ENCODE results near the gene SLC36A1.

Gene SLC36A1

DNA sequence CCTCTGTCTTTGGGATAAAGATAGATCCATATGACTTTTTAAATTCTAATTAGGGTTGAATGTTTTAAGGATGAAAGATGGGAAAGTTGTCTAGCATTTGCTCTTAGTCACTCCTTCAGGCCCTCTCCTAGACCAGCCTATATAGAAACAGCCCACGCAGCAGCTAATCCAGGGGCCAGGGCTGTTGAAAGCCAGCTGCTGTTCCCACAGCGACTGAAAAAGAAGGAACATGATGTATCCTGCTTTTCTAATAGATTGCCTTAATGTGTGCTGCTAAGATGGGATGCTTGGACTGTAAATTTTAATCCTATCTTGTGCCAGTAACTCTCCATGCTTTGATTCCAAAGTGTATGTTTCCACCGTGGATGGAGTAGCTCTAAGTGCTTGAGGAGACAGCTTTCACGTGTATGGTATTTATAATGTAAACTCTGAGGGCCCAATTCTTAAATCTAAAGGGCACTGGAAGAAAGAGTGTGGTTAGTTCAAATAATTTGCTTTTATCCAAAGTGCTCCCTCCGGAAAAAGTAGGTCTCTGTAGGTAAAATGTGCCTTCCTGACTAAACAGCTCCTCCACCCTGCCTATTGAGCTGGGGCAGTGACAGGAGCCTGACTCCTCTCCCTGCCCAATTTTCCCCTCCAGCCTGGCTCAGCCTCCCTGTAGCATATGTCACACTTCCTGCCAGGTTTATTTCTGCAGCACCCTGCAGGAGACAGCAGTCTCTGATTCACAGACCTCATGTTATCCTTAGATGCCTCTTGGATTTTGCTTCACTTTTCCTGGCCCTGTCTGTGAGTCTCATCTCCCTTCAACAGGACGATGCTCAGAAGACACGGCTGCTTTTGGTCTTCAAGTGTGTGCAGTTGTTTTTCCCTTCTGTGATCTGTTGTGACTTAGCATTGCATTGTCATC is 33.2 kb downstream of the SLC36A1 start:
- H3K4me1 ChIP-seq (ENCODE audit: control insufficient read depth in 2 of 2, insufficient read depth in 2 of 2, low read length in 2 of 2), result no peaks in the 10 kb centered on the region
- H3K9ac ChIP-seq (ENCODE audit: low read depth in 1 of 2, low read length in 2 of 2), result no peak overlapping the region
- H3K9me3 ChIP-seq (ENCODE audit: control insufficient read depth in 2 of 2, low read length in 2 of 2), result no peaks in the 10 kb centered on the region
- H3K36me3 ChIP-seq (ENCODE audit: control insufficient read depth in 2 of 2, insufficient read depth in 2 of 2, low read length in 2 of 2), result peaks cover 55 to 60% of the 10 kb centered on the region in 2 donors
- H3K27me3 ChIP-seq (ENCODE audit: control insufficient read depth in 2 of 2, insufficient read depth in 2 of 2, low read length in 2 of 2), result no peaks in the 10 kb centered on the region
- no peak overlapping the region for H3K27ac ChIP-seq (ENCODE audit: low read depth in 2 of 2, low read length in 2 of 2)
- H3K4me3 ChIP-seq (ENCODE audit: low read length in 2 of 2), result no peak overlapping the region

DNA sequence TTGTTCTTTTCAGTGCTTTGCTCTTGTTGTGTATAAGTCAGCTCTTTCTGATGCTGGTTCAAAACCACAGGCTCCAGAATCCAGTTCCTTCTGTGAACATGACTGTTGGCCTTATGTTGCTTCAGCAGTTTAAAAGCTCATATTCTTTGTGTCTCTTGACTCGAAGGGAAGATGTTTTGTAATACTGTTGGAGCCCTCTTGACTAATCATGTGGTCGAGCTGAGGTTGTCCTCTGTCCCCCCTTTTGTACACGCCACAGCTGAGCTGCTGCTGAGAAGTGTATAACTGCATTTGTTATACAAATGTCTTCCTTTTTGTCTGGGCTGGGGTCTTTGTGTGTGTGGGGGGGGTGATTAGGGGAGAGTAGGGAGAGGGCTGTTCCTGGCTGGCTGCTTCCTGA is 35.8 kb downstream of the SLC36A1 start:
- Histone ChIP-seq H3K9ac (ENCODE audit: low read depth in 1 of 2, low read length in 2 of 2) (no peak overlapping the region), H3K27ac (ENCODE audit: low read depth in 2 of 2, low read length in 2 of 2) (peak overlapping the region in 1 of 2 donors; percentile 19), H3K9me3 (ENCODE audit: control insufficient read depth in 2 of 2, low read length in 2 of 2) (no peaks in the 10 kb centered on the region), H3K36me3 (ENCODE audit: control insufficient read depth in 2 of 2, insufficient read depth in 2 of 2, low read length in 2 of 2) (peaks cover 53 to 55% of the 10 kb centered on the region in 2 donors), H3K27me3 (ENCODE audit: control insufficient read depth in 2 of 2, insufficient read depth in 2 of 2, low read length in 2 of 2) (no peaks in the 10 kb centered on the region), H3K4me3 (ENCODE audit: low read length in 2 of 2) (no peak overlapping the region), H3K4me1 (ENCODE audit: control insufficient read depth in 2 of 2, insufficient read depth in 2 of 2, low read length in 2 of 2) (no peaks in the 10 kb centered on the region)

DNA sequence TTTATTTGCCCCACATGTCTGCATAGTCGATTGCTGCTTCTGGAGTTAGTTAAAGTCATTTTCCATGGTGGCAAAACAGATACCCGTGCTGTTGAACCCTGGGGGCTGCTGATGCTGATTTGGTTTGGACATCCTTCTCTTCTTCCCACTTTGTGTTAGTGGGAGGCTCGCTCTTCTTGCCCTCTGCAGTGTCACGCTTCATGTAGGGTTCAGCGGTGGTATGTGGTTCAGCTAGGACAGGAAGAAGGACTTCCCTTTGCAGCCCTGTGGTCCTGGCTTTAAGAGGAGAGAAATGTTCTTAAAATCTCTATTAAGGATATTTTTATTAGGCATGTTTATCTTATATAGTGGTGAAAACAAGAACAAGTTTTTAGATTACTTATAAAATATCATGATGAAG is 36.2 kb downstream of the SLC36A1 start:
- no peaks in the 10 kb centered on the region for H3K27me3 ChIP-seq (ENCODE audit: control insufficient read depth in 2 of 2, insufficient read depth in 2 of 2, low read length in 2 of 2)
- peak overlapping the region in 1 of 2 donors; percentile 19 for H3K27ac ChIP-seq (ENCODE audit: low read depth in 2 of 2, low read length in 2 of 2)
- H3K9ac ChIP-seq (ENCODE audit: low read depth in 1 of 2, low read length in 2 of 2), result no peak overlapping the region
- no peaks in the 10 kb centered on the region for H3K9me3 ChIP-seq (ENCODE audit: control insufficient read depth in 2 of 2, low read length in 2 of 2)
- H3K4me1 ChIP-seq (ENCODE audit: control insufficient read depth in 2 of 2, insufficient read depth in 2 of 2, low read length in 2 of 2), result no peaks in the 10 kb centered on the region
- peaks cover 54 to 56% of the 10 kb centered on the region in 2 donors for H3K36me3 ChIP-seq (ENCODE audit: control insufficient read depth in 2 of 2, insufficient read depth in 2 of 2, low read length in 2 of 2)
- H3K4me3 ChIP-seq (ENCODE audit: low read length in 2 of 2), result no peak overlapping the region

DNA sequence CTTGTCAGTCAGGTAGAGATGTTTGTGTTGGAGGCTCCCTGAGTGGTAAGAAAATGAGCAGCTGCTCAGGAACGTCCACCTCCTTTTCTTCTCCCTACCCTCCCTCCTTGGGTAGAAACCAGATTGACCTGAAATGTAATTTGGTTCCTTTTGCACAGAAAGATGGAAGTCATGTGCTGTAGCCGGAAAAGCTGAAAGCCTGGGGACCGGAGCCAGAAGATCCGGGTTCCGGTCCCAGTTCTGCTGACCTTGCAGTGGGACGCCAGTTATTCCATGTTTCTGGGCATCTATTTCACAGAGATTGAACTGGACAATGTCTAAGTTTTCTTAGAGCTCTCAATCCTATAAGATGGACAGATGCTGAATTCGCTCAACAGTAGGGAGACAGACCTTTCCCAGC is 40.1 kb downstream of the SLC36A1 start:
- Histone ChIP-seq H3K27me3 (ENCODE audit: control insufficient read depth in 2 of 2, insufficient read depth in 2 of 2, low read length in 2 of 2) (no peaks in the 10 kb centered on the region), H3K36me3 (ENCODE audit: control insufficient read depth in 2 of 2, insufficient read depth in 2 of 2, low read length in 2 of 2) (peaks cover 47 to 54% of the 10 kb centered on the region in 2 donors), H3K9me3 (ENCODE audit: control insufficient read depth in 2 of 2, low read length in 2 of 2) (no peaks in the 10 kb centered on the region), H3K27ac (ENCODE audit: low read depth in 2 of 2, low read length in 2 of 2) (no peak overlapping the region), H3K9ac (ENCODE audit: low read depth in 1 of 2, low read length in 2 of 2) (no peak overlapping the region), H3K4me1 (ENCODE audit: control insufficient read depth in 2 of 2, insufficient read depth in 2 of 2, low read length in 2 of 2) (no peaks in the 10 kb centered on the region), H3K4me3 (ENCODE audit: low read length in 2 of 2) (no peak overlapping the region)

DNA sequence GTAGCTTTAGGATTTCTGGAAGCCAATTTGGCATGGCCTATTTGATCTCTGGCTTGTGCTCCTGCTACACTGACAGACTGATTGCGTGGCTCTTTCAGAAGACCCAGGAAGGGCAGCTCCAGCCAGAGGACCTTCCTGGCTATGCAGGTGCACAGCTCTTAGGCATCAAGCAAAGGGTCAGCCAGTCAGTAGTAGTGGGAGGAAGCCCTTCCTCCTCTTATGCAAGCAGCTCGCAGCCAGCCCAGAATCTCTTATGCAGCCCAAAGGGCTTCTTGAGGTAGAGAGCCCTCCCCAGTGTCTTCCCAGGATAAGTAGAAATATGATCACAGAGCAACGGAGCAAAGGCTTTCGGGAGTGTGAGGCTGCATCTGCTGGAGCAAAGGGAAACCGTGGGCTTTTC is 43.2 kb downstream of the SLC36A1 start:
- Histone ChIP-seq H3K4me1 (ENCODE audit: control insufficient read depth in 2 of 2, insufficient read depth in 2 of 2, low read length in 2 of 2) (no peaks in the 10 kb centered on the region), H3K4me3 (ENCODE audit: low read length in 2 of 2) (no peak overlapping the region), H3K27ac (ENCODE audit: low read depth in 2 of 2, low read length in 2 of 2) (no peak overlapping the region), H3K36me3 (ENCODE audit: control insufficient read depth in 2 of 2, insufficient read depth in 2 of 2, low read length in 2 of 2) (peaks cover 34 to 44% of the 10 kb centered on the region in 2 donors), H3K9me3 (ENCODE audit: control insufficient read depth in 2 of 2, low read length in 2 of 2) (no peaks in the 10 kb centered on the region), H3K27me3 (ENCODE audit: control insufficient read depth in 2 of 2, insufficient read depth in 2 of 2, low read length in 2 of 2) (no peaks in the 10 kb centered on the region), H3K9ac (ENCODE audit: low read depth in 1 of 2, low read length in 2 of 2) (no peak overlapping the region)

DNA sequence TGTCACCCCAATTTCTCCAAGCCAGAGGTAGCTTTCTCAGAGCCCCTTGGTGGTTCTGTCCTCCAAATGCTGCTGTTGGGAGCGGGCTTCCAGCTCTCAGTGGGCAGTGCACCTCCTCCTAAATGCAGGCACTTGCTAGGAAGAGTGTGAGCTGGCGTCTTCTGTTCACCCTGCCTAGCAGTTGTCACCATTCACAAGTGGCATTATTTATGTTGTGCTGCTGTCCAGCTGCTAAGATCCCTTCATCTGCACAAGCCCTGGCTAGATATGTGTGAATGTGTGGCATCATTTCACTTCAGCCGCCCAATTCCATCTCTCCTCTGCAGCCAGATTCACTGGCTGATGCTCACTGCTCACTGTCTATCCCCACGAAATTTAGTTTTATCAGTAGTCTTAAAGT is 43.7 kb downstream of the SLC36A1 start:
- H3K4me1 ChIP-seq (ENCODE audit: control insufficient read depth in 2 of 2, insufficient read depth in 2 of 2, low read length in 2 of 2), result no peaks in the 10 kb centered on the region
- no peaks in the 10 kb centered on the region for H3K9me3 ChIP-seq (ENCODE audit: control insufficient read depth in 2 of 2, low read length in 2 of 2)
- peaks cover 32 to 41% of the 10 kb centered on the region in 2 donors for H3K36me3 ChIP-seq (ENCODE audit: control insufficient read depth in 2 of 2, insufficient read depth in 2 of 2, low read length in 2 of 2)
- no peak overlapping the region for H3K27ac ChIP-seq (ENCODE audit: low read depth in 2 of 2, low read length in 2 of 2)
- H3K27me3 ChIP-seq (ENCODE audit: control insufficient read depth in 2 of 2, insufficient read depth in 2 of 2, low read length in 2 of 2), result no peaks in the 10 kb centered on the region
- H3K4me3 ChIP-seq (ENCODE audit: low read length in 2 of 2), result no peak overlapping the region
- no peak overlapping the region for H3K9ac ChIP-seq (ENCODE audit: low read depth in 1 of 2, low read length in 2 of 2)

DNA sequence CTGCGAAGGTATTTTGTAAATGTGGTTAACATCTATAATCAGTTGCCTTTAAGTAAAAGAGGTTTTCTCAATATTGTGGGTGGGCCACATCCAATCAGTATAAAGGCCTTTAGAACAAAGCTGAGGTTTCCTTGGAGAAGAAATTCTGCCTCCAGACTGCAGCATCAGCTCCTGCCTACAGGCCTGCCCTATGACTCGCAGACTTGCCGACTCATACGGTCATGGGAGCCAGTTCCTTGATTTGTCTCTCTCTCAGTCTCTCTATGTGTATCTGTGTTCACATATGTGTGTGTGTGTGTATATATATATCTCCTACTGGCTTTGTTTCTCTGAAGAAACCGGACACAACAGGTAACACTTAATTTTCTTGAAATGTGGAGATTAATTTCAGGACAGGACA is 45.3 kb downstream of the SLC36A1 start:
- peak overlapping the region in 1 of 2 donors; percentile 46 for H3K27ac ChIP-seq (ENCODE audit: low read depth in 2 of 2, low read length in 2 of 2)
- no peak overlapping the region for H3K4me3 ChIP-seq (ENCODE audit: low read length in 2 of 2)
- H3K4me1 ChIP-seq (ENCODE audit: control insufficient read depth in 2 of 2, insufficient read depth in 2 of 2, low read length in 2 of 2), result no peaks in the 10 kb centered on the region
- H3K9ac ChIP-seq (ENCODE audit: low read depth in 1 of 2, low read length in 2 of 2), result no peak overlapping the region
- H3K9me3 ChIP-seq (ENCODE audit: control insufficient read depth in 2 of 2, low read length in 2 of 2), result no peaks in the 10 kb centered on the region
- H3K36me3 ChIP-seq (ENCODE audit: control insufficient read depth in 2 of 2, insufficient read depth in 2 of 2, low read length in 2 of 2), result peaks cover 19 to 30% of the 10 kb centered on the region in 2 donors
- H3K27me3 ChIP-seq (ENCODE audit: control insufficient read depth in 2 of 2, insufficient read depth in 2 of 2, low read length in 2 of 2), result no peaks in the 10 kb centered on the region

DNA sequence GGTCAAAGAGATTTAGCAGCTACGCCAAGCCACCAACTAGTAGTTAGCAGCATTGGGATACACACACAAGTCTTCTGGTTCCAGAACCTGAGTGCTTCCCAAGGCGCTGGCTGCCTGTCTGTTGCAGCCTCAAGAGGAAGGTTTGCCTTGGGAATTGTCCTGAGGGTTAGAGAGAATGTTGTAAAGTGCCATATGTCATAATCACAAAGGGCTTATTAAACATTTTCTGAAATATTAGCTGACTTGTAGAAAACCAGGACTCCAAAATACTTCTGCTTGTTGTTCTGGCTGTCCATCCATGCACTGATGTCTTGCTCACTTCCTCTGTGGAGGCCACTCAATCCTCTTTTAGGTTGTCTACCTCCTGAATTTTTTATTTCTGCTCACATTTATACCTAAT is 46.3 kb downstream of the SLC36A1 start:
- peak overlapping the region; percentile 32 to 46 for H3K27ac ChIP-seq (ENCODE audit: low read depth in 2 of 2, low read length in 2 of 2)
- H3K9me3 ChIP-seq (ENCODE audit: control insufficient read depth in 2 of 2, low read length in 2 of 2), result no peaks in the 10 kb centered on the region
- H3K36me3 ChIP-seq (ENCODE audit: control insufficient read depth in 2 of 2, insufficient read depth in 2 of 2, low read length in 2 of 2), result peaks cover 12 to 21% of the 10 kb centered on the region in 2 donors
- no peaks in the 10 kb centered on the region for H3K27me3 ChIP-seq (ENCODE audit: control insufficient read depth in 2 of 2, insufficient read depth in 2 of 2, low read length in 2 of 2)
- no peak overlapping the region for H3K4me3 ChIP-seq (ENCODE audit: low read length in 2 of 2)
- no peak overlapping the region for H3K9ac ChIP-seq (ENCODE audit: low read depth in 1 of 2, low read length in 2 of 2)
- no peaks in the 10 kb centered on the region for H3K4me1 ChIP-seq (ENCODE audit: control insufficient read depth in 2 of 2, insufficient read depth in 2 of 2, low read length in 2 of 2)

DNA sequence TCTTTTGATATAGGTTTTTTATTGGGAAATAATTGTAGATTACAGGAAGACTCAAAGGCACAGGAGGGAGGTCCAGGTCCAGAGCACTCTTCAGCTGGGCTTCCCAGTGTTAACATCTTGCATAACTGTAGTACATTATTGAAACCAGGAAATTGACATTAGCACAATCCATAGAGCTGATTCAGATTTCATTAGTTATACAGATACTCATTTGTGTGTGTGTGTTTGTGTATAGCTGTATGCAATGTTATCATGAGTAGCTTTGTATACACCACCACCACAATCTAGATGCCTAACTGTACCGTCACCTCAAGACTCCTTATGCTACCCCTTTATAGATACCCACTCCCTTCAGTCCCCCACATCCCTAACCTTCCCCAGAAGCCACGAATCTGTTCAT is 47.9 kb downstream of the SLC36A1 start:
- peaks cover 3 to 7% of the 10 kb centered on the region in 2 donors for H3K36me3 ChIP-seq (ENCODE audit: control insufficient read depth in 2 of 2, insufficient read depth in 2 of 2, low read length in 2 of 2)
- H3K9ac ChIP-seq (ENCODE audit: low read depth in 1 of 2, low read length in 2 of 2), result no peak overlapping the region
- H3K4me1 ChIP-seq (ENCODE audit: control insufficient read depth in 2 of 2, insufficient read depth in 2 of 2, low read length in 2 of 2), result no peaks in the 10 kb centered on the region
- no peak overlapping the region for H3K4me3 ChIP-seq (ENCODE audit: low read length in 2 of 2)
- H3K9me3 ChIP-seq (ENCODE audit: control insufficient read depth in 2 of 2, low read length in 2 of 2), result no peaks in the 10 kb centered on the region
- no peaks in the 10 kb centered on the region for H3K27me3 ChIP-seq (ENCODE audit: control insufficient read depth in 2 of 2, insufficient read depth in 2 of 2, low read length in 2 of 2)
- H3K27ac ChIP-seq (ENCODE audit: low read depth in 2 of 2, low read length in 2 of 2), result no peak overlapping the region

DNA sequence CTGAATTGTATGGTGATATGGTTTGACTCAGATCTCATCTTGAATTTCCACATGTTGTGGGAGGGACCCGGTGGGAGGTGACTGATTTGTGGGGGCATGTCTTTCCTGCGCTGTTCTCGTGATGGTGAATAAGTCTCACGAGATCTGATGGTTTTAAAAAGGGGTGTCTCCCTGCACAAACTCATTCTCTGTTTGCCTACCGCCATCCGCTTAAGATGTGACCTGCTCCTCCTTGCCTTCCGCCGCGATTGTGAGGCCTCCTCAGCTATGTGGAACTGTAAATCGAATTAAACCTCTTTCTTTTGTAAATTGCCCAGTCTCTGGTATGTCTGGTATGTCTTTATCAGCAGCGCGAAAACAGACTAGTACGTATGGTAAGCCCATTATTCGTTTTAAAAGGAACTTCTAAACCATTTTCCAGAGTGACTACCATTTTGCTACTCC is 48.7 kb downstream of the SLC36A1 start:
- H3K4me1 ChIP-seq (ENCODE audit: control insufficient read depth in 2 of 2, insufficient read depth in 2 of 2, low read length in 2 of 2), result no peaks in the 10 kb centered on the region
- H3K27me3 ChIP-seq (ENCODE audit: control insufficient read depth in 2 of 2, insufficient read depth in 2 of 2, low read length in 2 of 2), result no peaks in the 10 kb centered on the region
- H3K27ac ChIP-seq (ENCODE audit: low read depth in 2 of 2, low read length in 2 of 2), result no peak overlapping the region
- no peaks in the 10 kb centered on the region for H3K9me3 ChIP-seq (ENCODE audit: control insufficient read depth in 2 of 2, low read length in 2 of 2)
- H3K4me3 ChIP-seq (ENCODE audit: low read length in 2 of 2), result no peak overlapping the region
- no peak overlapping the region for H3K9ac ChIP-seq (ENCODE audit: low read depth in 1 of 2, low read length in 2 of 2)
- H3K36me3 ChIP-seq (ENCODE audit: control insufficient read depth in 2 of 2, insufficient read depth in 2 of 2, low read length in 2 of 2), result peaks cover 1 to 2% of the 10 kb centered on the region in 2 donors

Data from mucosa of rectum (tissue), 2 donors.